Measurements from ENCODE around the gene CENPL. TPM values are rescaled to one million over a fixed set of nuclear protein-coding genes. Genes with fewer than 3 reads are reported as not detected.

Gene CENPL, protein sequence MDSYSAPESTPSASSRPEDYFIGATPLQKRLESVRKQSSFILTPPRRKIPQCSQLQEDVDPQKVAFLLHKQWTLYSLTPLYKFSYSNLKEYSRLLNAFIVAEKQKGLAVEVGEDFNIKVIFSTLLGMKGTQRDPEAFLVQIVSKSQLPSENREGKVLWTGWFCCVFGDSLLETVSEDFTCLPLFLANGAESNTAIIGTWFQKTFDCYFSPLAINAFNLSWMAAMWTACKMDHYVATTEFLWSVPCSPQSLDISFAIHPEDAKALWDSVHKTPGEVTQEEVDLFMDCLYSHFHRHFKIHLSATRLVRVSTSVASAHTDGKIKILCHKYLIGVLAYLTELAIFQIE
- 25.4 and 47.0 TPM in 2 replicates for total RNA-seq (2014; rRNA removed; shearing (Covaris generic))
- total RNA-seq (2022): 36.1 and 39.3 TPM in 2 replicates
- Bru-seq, nascent RNA: percentile 90 among the genes with signal in this experiment
- BruChase-seq, experiment 1, labeled RNA remaining after a 6-hour chase: percentile 83 among the genes with signal in this experiment
- percentile 88 among the genes with signal in this experiment for BruChase-seq, experiment 2, labeled RNA remaining after a 2-hour chase
- long read RNA-seq, transcript CENPL-203 (6 exons, 1,771 nt): major isoform, 7 of 43 reads
- long read RNA-seq, partial matches to known transcripts: 2 of 43 reads
- long read RNA-seq, other reads (novel, unspliced or antisense): 28 of 43 reads

DNA sequence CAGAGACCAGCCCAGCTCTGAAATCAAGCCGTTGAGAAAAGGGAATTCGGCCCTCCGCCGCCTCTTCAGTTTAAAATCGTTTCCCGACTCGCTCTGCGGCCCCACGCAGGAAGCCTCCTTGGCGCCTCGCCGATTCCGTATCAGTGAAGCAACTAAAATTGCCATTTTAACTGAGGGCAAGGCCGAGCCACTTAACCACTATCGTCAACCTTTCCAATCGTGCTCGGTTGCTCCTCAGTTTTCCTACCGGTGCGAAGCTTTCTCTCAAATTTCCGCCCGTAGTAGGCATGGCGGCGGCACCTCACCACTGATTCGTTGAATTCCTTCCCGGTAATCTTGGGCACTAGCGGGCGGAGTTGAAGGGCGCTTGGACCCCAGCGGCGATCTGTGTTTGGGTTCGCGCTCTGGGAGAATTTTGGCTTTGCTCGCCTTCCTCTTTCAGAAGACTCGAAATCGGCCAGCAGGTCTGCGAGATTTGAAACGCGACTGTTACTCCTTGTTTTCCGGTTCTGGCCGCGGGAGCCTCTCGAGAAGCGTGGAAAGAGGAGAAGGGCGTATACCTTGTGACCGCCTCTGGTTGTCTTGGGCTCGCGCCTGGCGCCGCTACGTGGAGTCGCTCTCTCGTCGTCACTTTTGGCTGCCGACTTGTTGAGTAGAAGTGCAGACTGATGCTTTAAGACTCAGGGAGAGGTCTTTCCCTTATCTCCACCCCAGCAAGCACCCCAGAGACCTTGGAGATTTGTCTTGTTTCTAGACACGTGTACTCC is at the start of gene CENPL, which contains the start of gene DARS2:
CENPL (minus strand) TSS at position 569 of the 767 bp plus-strand sequence. CDS start 13,584 bp downstream, outside the sequence.
DARS2 (plus strand) TSS at position 359 of the 767 bp plus-strand sequence. CDS start 557 bp downstream, outside the sequence.
- Histone ChIP-seq H3K4me3 (ENCODE audit: low read depth, low read length, poor library complexity, severe bottlenecking) (peak within 1 kb of the TSS; percentile 97), H3K9me2 (ENCODE audit: insufficient read depth, low read length) (no peaks in the 10 kb centered on the region), H3K4me1 (ENCODE audit: insufficient read depth, low read length, poor library complexity, severe bottlenecking) (peaks cover 56% of the 10 kb centered on the region), H3K79me2 (ENCODE audit: insufficient read depth, low read depth, low read length) (peaks cover 83% of the 10 kb centered on the region), H4K20me1 (ENCODE audit: insufficient read depth, low read length) (peaks cover 8% of the 10 kb centered on the region; the same call in 1 of the 2 replicates), H3K4me2 (ENCODE audit: low read length) (peak within 1 kb of the TSS; percentile 87), H3K36me3 (ENCODE audit: insufficient read depth, low read length) (peaks cover 53% of the 10 kb centered on the region), H3K9me3 (ENCODE audit: low read length) (no peaks in the 10 kb centered on the region), H3K27ac (ENCODE audit: low read depth, low read length, poor library complexity, severe bottlenecking) (peak within 1 kb of the TSS; percentile 93), H2AFZ (ENCODE audit: low read length) (peak within 1 kb of the TSS; percentile 74)
- peak; percentile 98 for DNase-seq (ENCODE audit: low spot score)
- intact Hi-C loops (cut with micrococcal nuclease; ENCODE audit: unreplicated experiment): loop anchor here (1.0 to 10.0 kb wide), 7 partner anchors 44 to 1080 kb away; partner anchors contain the start of genes KLHL20 and ZBTB37
- POLR2A ChIA-PET: interaction anchor here (0.6 to 2.1 kb wide), 13 partner anchors 9 to 408 kb away, joined by 3 to 11 read pairs (median 4); partner anchors contain the start of genes GAS5 and ZBTB37
- BruUV-seq (replicated peaks): TSS peak; percentile 93
- TF ChIP-seq, protein P1, sequence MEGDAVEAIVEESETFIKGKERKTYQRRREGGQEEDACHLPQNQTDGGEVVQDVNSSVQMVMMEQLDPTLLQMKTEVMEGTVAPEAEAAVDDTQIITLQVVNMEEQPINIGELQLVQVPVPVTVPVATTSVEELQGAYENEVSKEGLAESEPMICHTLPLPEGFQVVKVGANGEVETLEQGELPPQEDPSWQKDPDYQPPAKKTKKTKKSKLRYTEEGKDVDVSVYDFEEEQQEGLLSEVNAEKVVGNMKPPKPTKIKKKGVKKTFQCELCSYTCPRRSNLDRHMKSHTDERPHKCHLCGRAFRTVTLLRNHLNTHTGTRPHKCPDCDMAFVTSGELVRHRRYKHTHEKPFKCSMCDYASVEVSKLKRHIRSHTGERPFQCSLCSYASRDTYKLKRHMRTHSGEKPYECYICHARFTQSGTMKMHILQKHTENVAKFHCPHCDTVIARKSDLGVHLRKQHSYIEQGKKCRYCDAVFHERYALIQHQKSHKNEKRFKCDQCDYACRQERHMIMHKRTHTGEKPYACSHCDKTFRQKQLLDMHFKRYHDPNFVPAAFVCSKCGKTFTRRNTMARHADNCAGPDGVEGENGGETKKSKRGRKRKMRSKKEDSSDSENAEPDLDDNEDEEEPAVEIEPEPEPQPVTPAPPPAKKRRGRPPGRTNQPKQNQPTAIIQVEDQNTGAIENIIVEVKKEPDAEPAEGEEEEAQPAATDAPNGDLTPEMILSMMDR (conservative IDR thresholded peaks at IDR 0.05; ENCODE audit: low read length): no peak
- TF ChIP-seq EZH2phosphoT487 (IDR thresholded peaks at IDR 0.05; ENCODE audit: borderline replicate concordance, low read depth, low read length): no peak
- CTCF ChIA-PET (ENCODE audit: unreplicated experiment): interaction anchor here (0.5 kb wide), 1 partner anchor 77 kb away, joined by 3 read pairs; no protein-coding TSS in a partner anchor

DNA sequence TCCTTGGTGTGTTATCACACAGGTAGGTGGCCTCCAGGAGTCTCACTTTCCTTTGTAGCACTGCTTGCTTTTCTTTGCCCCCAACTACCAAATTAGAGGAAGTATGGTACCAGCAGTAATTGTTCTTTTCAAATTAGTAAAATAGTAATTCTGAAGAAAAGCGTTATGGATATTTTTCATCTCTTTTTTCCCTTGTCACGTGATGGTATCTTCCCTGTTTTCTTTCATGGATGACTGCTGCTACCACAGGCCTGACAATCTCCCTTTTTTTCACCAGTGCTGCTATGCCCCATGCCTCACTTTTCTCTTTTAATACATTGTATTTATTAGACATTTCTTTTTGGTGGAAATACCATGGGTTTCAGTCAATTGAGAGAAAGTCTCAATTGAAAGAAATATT is 46.8 kb upstream of the CENPL start:
- TF ChIP-seq, protein P1 (conservative IDR thresholded peaks at IDR 0.05; ENCODE audit: low read length): 0 out of 2 replicates have a peak, but pooled peaks have one; percentile 35
- TF ChIP-seq EZH2phosphoT487 (IDR thresholded peaks at IDR 0.05; ENCODE audit: borderline replicate concordance, low read depth, low read length): no peak
- peaks cover 44% of the 10 kb centered on the region for H3K79me2 ChIP-seq (ENCODE audit: insufficient read depth, low read depth, low read length)
- no TSS peak for BruUV-seq (replicated peaks)
- no peaks in the 10 kb centered on the region for H3K9me3 ChIP-seq (ENCODE audit: low read length)
- H3K4me1 ChIP-seq (ENCODE audit: insufficient read depth, low read length, poor library complexity, severe bottlenecking): peaks cover 26% of the 10 kb centered on the region
- intact Hi-C loops (cut with micrococcal nuclease; ENCODE audit: unreplicated experiment): no loop called here
- no peaks in the 10 kb centered on the region for H3K9me2 ChIP-seq (ENCODE audit: insufficient read depth, low read length)
- H2AFZ ChIP-seq (ENCODE audit: low read length): peak overlapping the region; percentile 62; the same call in 1 of the 2 replicates
- ChIA-PET CTCF (ENCODE audit: unreplicated experiment) (no interaction called here), POLR2A (interaction anchor here (0.6 to 2.5 kb wide), 2 partner anchors 14 to 189 kb away, joined by 4 to 6 read pairs; no protein-coding TSS in a partner anchor)
- peak overlapping the region; percentile 98 for H3K4me3 ChIP-seq (ENCODE audit: low read depth, low read length, poor library complexity, severe bottlenecking)
- DNase-seq (ENCODE audit: low spot score): peak; percentile 29
- H3K27ac ChIP-seq (ENCODE audit: low read depth, low read length, poor library complexity, severe bottlenecking): peak overlapping the region; percentile 91
- H4K20me1 ChIP-seq (ENCODE audit: insufficient read depth, low read length): peaks cover 5% of the 10 kb centered on the region; the same call in 1 of the 2 replicates
- H3K36me3 ChIP-seq (ENCODE audit: insufficient read depth, low read length): peaks cover 57% of the 10 kb centered on the region
- H3K4me2 ChIP-seq (ENCODE audit: low read length): peak overlapping the region; percentile 96
